ENCODE results near the gene POU2AF1. TPM values are rescaled to one million over a fixed set of nuclear protein-coding genes. Genes with fewer than 3 reads are reported as not detected.
A peak's percentile ranks its signal among the peaks of the same experiment; 100 is the strongest.

POU2AF1 gene
- total and polyA plus RNA-seq, 2 of the 13 experiments (the other 11 are each of a cell fraction or from before 2014, with no cell fraction given), result 1.9 to 3.6 TPM

DNA sequence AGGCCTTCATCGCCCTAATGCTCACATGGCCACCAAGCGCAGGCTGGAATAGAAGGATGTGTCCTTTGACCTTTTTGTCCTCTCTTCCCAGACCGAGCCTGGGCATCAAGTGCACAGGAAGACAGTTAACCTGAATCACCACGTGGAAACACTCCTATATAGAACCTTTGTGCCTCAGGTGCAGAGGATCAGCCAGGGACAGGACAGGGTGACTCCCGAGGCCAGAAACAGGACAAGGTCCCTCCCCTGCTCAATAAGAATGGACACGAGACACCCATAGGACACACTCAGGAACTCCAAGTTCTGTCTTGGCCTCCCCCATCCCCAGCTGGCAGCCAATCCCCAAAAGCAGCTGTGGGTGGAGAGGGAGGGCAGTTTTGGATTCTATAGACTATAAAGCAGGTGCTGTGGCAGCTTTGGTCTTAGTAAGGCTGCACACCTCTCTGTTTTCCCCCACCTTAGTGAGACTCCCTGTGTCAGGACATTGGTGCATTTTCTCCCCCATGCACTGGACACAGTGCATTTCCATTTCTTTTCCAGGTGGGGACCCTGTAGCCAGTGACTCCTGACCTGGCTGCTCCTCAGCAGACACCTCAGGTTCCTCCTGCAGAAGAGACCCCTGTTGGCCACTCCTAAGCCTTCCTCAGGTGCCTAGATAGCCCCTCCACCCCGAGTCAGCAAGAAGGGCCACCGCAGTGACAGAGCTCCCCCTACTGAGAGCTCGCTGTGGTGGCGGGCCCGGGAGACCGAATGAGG lies 43.6 kb upstream of the POU2AF1 start (continued):
- TF ChIP-seq ZNF710 (CRISPR knock-in tag; IDR thresholded peaks at IDR 0.05; ENCODE audit: borderline replicate concordance), result no peak
- no peak for TF ChIP-seq AHR (CRISPR knock-in tag; IDR thresholded peaks at IDR 0.05)
- TF ChIP-seq ZFX (CRISPR knock-in tag; IDR thresholded peaks at IDR 0.05; ENCODE audit: low read depth), result peak; percentile 56; the same call in 1 of the 2 replicates
- no peak for TF ChIP-seq ZNF44 (CRISPR knock-in tag; IDR thresholded peaks at IDR 0.05)
- no peak for TF ChIP-seq POLR2A (IDR thresholded peaks at IDR 0.05; ENCODE audit: insufficient read depth in 1 of 2, low read depth in 2 of 2, low read length in 2 of 2)
- TF ChIP-seq ZFP37 (CRISPR knock-in tag; IDR thresholded peaks at IDR 0.05; ENCODE audit: borderline replicate concordance), result no peak
- no peak for TF ChIP-seq STAT6 (CRISPR knock-in tag; IDR thresholded peaks at IDR 0.05; ENCODE audit: borderline replicate concordance)
- TF ChIP-seq, protein P1, sequence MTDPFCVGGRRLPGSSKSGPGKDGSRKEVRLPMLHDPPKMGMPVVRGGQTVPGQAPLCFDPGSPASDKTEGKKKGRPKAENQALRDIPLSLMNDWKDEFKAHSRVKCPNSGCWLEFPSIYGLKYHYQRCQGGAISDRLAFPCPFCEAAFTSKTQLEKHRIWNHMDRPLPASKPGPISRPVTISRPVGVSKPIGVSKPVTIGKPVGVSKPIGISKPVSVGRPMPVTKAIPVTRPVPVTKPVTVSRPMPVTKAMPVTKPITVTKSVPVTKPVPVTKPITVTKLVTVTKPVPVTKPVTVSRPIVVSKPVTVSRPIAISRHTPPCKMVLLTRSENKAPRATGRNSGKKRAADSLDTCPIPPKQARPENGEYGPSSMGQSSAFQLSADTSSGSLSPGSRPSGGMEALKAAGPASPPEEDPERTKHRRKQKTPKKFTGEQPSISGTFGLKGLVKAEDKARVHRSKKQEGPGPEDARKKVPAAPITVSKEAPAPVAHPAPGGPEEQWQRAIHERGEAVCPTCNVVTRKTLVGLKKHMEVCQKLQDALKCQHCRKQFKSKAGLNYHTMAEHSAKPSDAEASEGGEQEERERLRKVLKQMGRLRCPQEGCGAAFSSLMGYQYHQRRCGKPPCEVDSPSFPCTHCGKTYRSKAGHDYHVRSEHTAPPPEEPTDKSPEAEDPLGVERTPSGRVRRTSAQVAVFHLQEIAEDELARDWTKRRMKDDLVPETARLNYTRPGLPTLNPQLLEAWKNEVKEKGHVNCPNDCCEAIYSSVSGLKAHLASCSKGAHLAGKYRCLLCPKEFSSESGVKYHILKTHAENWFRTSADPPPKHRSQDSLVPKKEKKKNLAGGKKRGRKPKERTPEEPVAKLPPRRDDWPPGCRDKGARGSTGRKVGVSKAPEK (CRISPR knock-in tag; IDR thresholded peaks at IDR 0.05; ENCODE audit: borderline replicate concordance), result no peak
- TF ChIP-seq NRL (CRISPR knock-in tag; IDR thresholded peaks at IDR 0.05; ENCODE audit: borderline replicate concordance), result 0 out of 2 replicates have a peak, but pooled peaks have one; percentile 42
- peak; percentile 55; the same call in 1 of the 2 replicates for TF ChIP-seq PITX1 (CRISPR knock-in tag; IDR thresholded peaks at IDR 0.05)
- no peak for TF ChIP-seq NCOA5 (CRISPR knock-in tag; IDR thresholded peaks at IDR 0.05)
- TF ChIP-seq ZNF557 (CRISPR knock-in tag; IDR thresholded peaks at IDR 0.05), result no peak
- TF ChIP-seq MAF1 (CRISPR knock-in tag; IDR thresholded peaks at IDR 0.05; ENCODE audit: borderline replicate concordance), result no peak
- TF ChIP-seq, protein P2, sequence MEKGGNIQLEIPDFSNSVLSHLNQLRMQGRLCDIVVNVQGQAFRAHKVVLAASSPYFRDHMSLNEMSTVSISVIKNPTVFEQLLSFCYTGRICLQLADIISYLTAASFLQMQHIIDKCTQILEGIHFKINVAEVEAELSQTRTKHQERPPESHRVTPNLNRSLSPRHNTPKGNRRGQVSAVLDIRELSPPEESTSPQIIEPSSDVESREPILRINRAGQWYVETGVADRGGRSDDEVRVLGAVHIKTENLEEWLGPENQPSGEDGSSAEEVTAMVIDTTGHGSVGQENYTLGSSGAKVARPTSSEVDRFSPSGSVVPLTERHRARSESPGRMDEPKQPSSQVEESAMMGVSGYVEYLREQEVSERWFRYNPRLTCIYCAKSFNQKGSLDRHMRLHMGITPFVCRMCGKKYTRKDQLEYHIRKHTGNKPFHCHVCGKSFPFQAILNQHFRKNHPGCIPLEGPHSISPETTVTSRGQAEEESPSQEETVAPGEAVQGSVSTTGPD (CRISPR knock-in tag; IDR thresholded peaks at IDR 0.05), result no peak
- TF ChIP-seq TBX3 (IDR thresholded peaks at IDR 0.05; ENCODE audit: borderline replicate concordance), result no peak
- TF ChIP-seq PAF1 (CRISPR knock-in tag; IDR thresholded peaks at IDR 0.05), result no peak
- peak; percentile 65; the same call in 1 of the 2 replicates for TF ChIP-seq TOE1 (CRISPR knock-in tag; IDR thresholded peaks at IDR 0.05)
- no peak for TF ChIP-seq ZFP36L1 (CRISPR knock-in tag; IDR thresholded peaks at IDR 0.05)
- TF ChIP-seq KMT2B (CRISPR knock-in tag; IDR thresholded peaks at IDR 0.05), result no peak; the same call in 1 of the 2 replicates
